GM19193 (cell line): Measurements from ENCODE around the gene PIP5K1C.

Experiments used
- POLR2A ChIP-seq: IDR thresholded peaks from 4 replicates; pipeline ENCODE4 v1.6.1; 2011; ENCODE audit not compliant: insufficient read depth, insufficient read length; ENCODE audit errors: extremely low read depth

The PIP5K1C gene

DNA sequence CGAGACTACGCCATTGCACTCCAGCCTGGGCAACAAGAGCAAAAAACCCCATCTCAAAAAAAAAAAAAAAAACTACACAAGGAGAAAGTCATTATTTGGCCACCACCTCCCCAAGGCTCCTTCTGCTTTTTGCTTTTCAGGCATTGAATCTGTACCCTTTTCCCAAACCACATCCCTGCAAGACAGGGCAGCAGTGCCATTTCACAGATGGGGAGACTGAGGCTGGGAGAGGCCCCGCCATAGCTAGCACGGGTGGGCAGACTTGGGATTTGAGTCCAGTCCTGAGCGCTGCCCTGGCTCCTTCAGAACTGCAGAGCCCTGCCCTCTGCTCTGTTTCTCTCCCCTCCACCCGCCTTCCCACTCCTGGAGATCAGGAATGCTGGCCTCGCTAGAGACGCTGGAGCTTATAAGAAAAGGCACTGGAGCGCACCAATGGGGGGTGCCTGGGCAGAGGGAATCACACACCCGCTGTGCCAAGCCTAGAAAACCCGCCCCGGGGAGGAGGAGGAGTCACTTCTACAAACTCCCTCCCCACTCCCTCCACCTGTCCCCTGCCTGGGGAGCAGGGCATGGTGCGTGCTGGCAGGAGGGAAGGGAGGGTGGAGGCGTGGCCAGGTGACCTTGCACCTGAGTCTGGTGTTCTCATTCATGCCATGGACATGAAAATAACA, 25.5 kb upstream of the PIP5K1C start:
- TF ChIP-seq POLR2A, result no peak

DNA sequence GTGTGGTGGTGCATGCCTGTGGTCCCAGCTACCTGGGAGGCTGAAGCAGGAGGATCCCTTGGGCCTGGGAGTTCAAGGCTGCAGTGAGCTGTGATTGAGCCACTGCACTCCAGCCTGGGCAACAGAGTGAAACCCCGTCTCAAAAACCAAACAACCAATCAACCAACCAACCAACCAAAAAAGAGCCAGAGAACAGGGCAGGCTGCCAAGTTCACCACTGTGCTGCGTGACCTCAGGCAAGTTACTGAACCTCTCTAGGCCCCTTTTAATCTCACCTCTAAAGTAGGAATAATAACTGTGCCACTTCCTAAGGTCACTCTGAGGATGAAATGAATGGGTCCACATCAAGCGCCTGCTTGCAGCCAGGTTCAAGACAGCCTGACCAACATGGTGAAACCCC, 24.9 kb upstream of the PIP5K1C start:
- no peak for TF ChIP-seq POLR2A

DNA sequence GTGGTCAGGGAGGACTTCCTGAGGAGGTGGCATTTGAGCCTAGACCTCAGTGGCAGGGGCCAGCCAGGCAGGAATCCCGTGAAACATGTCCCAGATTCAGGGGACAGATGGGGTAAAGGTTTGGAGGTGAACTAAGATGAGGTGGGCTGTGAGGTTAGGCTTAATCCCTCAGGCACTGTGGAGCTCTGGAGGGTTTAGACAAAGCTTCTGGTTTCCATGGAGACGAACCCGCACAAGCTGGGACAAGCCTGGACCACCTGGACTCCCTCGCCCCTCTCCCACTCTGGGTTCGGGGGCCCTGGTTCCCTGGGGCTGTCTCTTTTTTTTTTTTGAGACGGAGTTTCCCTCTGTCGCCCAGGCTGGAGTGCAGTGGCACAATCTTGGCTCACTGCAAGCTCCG, 23.6 kb upstream of the PIP5K1C start:
- no peak for TF ChIP-seq POLR2A

DNA sequence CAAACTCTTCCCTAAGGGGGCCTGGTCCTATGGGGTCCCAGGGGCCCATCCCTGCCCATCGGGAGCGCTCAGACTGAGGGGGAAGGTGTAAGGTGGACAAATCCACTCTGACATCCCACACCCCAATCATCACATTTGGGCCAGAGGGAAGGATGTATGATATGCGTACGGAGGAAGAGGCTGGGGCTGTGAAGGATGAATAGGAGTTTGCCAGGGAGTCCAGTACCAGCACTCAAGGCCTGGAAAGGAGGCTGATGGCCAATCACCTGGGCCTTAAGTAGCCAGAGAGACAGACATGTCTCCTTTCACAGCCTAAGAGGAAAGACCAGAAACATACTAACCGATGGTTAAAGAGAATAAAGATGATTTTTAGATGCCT, 22.8 kb upstream of the PIP5K1C start:
- no peak for TF ChIP-seq POLR2A

DNA sequence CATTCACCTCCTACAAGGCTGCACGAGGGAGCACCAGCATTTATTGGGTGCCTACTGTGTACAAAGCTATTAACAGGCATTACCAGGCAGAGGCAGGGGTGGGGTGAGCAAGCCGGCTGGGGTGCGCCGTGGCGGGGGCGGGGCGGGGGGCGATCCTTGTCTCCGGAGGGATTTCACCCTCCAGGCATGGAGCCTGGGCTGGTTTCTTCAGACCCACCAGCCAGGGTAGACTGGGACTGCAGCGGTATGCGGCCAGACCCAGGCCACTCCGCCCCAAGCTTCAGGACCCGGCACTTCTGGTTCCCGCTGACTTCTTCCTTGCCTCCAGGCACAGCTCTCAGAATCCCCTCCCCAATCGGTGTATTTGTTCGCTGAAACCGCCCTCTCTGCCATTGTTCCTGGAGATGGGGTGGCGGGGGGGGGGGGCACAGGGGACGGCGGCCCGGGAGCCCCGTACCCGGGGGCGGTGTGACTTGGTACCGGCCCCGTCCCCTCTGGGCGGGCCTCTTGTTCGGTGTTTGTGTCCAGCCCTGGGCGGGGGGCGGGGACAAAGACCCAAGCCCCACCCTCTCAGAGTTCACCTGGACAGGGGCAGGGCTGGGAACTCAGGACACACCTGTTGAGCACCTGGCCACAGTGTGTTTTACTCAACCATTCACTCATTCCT, 22.3 kb upstream of the PIP5K1C start:
- no peak for TF ChIP-seq POLR2A

DNA sequence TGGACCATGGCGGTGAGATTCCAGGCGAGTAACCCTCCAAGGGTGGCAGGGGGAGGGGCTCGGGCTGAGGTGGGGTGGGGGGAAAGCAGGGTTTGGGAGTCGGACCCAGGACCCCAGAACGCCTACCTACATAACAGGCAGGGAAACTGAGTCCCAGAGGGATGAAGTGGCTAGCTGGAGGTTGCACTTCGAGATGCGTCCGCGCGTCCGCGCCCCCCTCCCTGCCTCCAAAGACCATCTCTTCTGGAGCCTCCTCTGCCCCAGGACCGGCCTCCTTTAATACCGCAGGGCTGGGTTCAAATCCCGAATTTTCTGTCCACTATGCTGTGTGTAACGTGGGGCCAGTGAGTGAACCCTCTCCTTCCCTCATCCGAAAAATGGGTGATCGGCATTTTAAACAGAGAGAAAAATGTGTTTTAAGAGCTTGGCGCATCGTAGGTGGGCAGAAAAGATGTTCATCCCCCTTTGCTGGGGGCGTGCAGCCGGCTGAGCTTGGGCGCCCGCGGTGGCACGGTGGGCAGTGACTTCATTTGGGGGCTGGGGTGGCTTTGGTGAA, 21.7 kb upstream of the PIP5K1C start:
- TF ChIP-seq POLR2A, result no peak

DNA sequence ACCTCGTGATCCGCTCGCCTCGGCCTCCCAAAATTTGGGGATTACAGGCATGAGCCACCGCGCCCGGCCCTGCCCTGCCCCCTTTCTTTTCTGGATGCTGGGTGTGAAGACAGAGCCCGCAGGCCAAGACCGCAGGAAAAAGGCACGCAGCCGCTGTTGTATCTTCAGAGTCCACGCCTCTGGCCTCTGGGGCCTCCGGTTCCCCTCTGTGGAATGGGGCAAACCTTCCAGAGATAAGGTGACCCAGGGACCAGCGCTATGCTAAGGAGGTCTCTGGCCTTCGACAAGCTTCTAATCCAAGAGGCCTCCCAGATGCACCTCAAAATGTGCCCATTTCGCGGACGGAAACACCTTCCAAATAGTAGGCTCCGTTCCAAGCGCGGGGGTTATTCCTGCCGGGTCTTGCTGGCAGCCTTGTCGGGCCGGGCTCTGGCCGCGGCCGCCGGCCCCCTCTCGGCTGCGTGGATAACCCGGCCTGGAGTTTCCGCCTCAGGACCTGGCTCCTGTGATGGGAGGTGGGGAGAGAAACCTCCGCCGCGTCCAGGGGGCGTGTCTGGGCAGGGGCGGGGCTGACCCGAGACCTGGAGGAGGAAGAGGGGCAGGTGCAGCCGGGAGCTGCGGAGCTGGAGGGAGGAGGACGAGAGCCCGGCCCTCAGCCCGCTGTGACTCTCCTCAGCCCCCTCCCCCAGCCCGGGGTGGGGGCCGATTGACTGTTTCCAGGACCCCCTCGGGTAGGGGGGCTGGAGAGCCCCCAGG, 21.0 kb upstream of the PIP5K1C start:
- TF ChIP-seq POLR2A, result no peak

DNA sequence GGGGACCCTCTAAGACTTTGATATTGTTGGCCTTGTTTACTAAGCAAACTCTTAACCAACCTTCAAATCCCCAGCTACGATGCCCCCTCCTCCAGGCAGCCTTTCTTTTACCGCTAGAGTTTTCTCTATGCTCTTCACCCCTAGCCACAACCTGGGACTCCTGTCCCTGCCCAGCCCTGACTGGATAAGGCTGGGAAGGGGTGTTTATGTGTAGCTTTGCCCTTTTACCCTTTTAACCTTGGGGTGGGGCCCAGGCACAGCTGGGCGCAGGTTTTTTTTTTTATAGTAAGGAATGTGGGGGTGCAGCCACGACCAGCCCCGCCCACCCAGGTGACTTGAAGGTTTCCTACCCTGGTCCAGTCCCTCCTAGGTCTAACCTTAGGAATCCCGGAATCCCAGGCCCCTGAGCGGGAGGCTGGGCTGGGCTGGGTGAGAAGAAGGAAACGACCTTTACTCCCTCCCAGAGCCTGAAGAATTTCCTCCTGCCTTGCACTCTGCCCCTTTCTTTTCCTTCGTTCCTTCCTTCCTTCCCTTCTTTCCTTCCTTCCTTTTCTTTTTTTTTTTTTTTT, 20.2 kb upstream of the PIP5K1C start:
- TF ChIP-seq POLR2A, result no peak

DNA sequence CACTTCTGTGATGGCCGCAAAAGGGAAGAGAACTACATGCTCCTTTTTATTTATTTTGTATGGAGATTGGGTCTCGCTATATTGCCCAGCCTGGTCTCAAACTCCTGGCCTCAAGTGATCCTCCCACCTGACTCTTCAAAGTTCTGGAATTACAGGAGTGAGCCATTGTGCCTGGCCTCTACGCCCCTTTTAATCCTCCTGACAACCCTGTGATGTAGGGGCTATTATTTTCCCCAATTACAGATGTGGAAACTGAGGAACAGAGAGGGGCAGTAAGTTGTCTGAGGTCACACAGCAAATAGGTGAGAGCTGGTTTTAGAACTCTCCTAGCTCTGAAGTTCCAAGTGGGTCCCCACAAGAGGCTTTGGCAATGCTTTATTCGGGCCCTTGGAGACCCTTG, 19.6 kb upstream of the PIP5K1C start:
- no peak for TF ChIP-seq POLR2A

DNA sequence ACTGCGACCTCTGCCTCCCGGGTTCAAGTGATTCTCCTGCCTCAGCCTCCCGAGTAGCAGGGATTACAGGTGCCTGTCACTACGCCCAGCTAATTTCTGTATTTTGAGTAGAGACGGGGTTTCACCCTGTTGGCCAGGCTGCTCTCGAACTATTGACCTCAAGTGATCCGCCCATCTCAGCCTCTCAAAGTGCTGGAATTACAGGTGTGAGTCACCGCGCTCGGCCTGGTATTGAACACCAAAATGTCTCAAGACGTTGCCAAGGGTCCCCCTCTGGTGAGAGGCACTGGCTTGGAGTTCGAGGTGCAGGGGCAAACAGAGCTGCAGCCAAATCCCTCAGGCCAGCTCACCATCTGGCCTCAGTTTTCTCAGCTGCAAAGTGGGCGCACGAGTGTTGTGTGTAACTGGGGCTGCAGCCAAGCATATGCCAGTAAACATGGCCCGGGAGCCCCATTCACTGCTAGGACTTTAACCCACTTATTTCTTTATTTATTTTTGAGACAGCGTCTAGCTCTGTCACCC, 15.9 kb upstream of the PIP5K1C start:
- TF ChIP-seq POLR2A, result no peak

DNA sequence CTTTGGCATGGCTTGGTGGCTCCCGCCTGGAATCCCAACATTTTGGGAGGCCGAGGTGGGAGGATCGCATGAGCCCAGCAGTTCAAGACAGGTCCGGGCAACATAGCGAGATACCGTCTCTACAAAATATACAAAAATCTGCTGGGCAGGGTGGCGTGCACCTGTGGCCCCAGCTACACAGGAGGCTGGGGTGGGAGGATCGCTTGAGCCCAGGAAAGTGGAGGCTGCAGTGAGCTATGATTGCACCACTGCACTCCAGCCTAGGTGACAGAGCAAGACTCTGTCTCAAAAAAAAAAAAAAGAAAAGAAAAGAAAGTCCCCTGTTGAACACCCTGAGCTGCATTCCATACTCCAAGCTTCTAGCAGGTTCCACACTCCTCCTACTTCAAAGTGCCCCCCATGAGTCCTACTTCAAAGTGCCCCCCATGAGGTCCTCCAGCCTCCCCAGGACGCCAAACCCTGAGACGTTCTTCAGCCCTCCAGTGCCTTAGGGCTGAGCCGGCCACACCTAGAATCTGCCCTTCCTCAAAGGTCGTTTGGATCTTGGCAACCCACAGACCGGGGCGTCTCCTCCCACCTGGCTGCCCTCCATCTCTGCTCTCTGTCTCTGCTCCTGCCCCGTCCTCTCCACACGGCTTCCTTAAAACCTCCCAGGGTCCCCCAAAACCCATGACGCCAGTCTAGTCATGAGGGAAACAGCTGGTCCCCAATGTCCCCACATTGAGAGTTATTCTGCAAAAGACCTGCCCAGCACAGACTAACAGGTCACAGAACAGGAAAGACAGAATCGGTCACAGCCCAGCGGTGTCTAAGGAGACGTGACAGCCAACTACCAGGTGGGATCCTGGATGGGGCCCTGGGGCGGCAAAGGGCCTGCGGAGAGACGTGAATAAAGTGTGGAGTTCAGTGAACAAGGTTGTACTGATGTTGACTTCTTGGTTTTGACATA, 12.7 kb upstream of the PIP5K1C start:
- no peak for TF ChIP-seq POLR2A

DNA sequence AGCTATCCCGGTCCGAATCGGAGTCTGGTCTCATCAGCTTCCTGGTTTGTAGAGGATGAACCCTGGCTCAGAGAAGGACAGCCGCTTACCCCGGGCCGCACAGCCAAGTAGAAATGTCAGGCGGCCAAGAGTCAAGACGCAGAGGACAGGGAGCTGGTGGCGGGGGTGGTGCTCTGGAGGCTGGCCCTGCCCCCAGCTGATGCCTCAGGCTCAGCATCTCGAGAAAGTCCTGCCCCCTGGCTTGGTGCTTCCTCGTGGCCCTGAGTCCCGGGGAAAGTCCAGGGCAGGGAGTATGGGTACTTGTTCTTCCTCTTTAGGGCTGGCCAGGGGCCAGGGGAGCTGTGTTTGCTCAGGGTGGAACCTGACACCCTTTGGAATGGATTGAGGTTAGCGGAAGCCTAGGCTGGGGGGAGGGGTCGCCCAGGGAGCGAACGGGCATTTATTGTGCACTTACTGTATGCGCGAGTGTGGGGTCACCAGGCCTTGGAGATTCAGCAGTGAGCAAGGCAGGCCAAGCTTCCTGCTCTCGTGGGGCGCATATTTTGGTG, 10.1 kb upstream of the PIP5K1C start:
- TF ChIP-seq POLR2A, result no peak

DNA sequence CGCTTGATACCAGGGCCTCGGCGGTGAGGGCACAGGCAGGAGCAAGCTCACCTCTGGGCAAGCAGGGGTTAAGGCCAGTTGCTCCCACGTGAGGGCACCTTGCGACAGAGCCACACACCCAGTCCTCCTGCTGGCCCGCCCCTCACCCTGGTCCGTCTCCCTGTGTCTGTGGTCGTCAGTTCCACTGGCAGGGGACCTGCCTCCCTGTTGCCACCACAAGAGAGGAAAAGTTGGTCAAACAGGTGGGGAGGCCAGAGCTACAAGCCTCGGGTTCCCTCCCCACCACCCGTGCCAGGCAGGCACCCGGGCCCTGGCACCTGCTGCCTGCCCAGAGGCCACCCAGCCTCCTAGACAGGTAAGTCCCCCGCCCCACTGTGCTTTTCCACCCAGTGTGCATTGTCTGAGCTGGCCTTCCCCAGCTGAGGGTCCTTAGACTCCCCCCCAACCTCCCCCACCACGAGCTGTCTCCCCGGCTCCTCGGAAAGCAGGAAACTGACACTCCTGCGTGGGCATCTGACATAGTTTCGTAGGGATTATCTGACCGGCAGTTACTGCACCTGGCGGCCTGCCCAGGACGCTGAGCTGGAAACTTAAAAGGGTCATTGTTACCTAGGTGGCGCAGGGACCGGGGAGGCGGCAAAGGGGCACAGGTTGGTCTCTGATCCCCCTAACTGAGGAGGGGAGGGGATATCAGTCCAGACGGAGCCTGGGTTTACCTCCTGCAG, 8.1 kb upstream of the PIP5K1C start, which contains the start of gene TJP3:
Gene TJP3 (plus strand): TSS at position 178 of the 725 bp plus-strand sequence. CDS start 20,049 bp downstream, outside the sequence.
- no peak for TF ChIP-seq POLR2A
